HG03025 (cell line): ENCODE data around the gene SFR1.
"Not testable (repeated sequence)": the region's sequence is repeated elsewhere in the genome, so short reads cannot be mapped to it uniquely, and the experiment has no call there.

Source experiments
- ATAC-seq: cut with Tn5 transposase; IDR thresholded peaks from one replicate; pipeline ENCODE4 v1.9.1; 2021; ENCODE audit warnings: mild to moderate bottlenecking, moderate library complexity; ENCODE audit not compliant: unreplicated experiment, low FRiP score

Gene SFR1

GRCh38 chr10:104155591-104155990, 33.6 kb downstream of the SFR1 start:
- no peak for ATAC-seq

- no peak for ATAC-seq
Measured at GRCh38 chr10:104170610-104171254, 48.8 kb downstream of the SFR1 start.

- not testable (repeated sequence) for ATAC-seq
Measured at GRCh38 chr10:104174136-104174535, 52.2 kb downstream of the SFR1 start.
